Astrocyte of the cerebellum (primary cell): ENCODE results near the gene CPT1A.

Experiments used
- DNase-seq: peaks from one replicate; pipeline ENCODE4 v3.0.0-alpha.2; 2011; ENCODE audit warnings: low read depth
- H3K4me3 ChIP-seq: 2 replicates; pipeline ENCODE4 v1.5.1; 2011; ENCODE audit warnings: mild to moderate bottlenecking, low read depth, low read length, moderate library complexity
- in situ Hi-C: cut with HindIII; loops from 2 replicates; pipeline ENCODE4 v1.10.0; 2017; ENCODE audit warnings: low sequenced_read_pairs
- TF ChIP-seq, protein P1 (sequence below): IDR thresholded peaks from 2 replicates; pipeline ENCODE4 v1.5.1; 2012; ENCODE audit warnings: low read length, low read depth, moderate library complexity, mild to moderate bottlenecking; ENCODE audit errors: missing control alignments

Gene CPT1A

DNA sequence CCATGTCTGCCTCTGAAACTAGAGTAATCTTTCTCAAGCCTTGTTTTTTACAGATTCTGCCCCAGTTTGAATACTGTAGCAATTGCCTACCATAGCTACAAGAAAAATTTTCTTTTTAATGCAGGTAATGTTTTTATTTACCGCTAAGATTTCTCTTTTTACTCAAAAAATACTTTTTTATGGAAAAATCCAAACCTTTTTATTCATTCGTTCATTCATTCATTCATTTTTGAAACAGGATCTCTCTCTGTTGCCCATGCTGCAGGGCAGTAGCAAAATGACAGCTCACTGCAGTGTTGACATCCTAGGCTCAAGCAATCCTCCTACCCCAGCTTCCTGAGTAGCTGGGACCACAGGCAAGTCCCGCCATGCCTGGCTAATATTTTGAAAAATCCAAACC is 2.7 kb upstream of the CPT1A start:
- TF ChIP-seq, protein P1, sequence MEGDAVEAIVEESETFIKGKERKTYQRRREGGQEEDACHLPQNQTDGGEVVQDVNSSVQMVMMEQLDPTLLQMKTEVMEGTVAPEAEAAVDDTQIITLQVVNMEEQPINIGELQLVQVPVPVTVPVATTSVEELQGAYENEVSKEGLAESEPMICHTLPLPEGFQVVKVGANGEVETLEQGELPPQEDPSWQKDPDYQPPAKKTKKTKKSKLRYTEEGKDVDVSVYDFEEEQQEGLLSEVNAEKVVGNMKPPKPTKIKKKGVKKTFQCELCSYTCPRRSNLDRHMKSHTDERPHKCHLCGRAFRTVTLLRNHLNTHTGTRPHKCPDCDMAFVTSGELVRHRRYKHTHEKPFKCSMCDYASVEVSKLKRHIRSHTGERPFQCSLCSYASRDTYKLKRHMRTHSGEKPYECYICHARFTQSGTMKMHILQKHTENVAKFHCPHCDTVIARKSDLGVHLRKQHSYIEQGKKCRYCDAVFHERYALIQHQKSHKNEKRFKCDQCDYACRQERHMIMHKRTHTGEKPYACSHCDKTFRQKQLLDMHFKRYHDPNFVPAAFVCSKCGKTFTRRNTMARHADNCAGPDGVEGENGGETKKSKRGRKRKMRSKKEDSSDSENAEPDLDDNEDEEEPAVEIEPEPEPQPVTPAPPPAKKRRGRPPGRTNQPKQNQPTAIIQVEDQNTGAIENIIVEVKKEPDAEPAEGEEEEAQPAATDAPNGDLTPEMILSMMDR = no peak
- no peak overlapping the region for H3K4me3 ChIP-seq
- no peak for DNase-seq
- in situ Hi-C loops = no loop called here

DNA sequence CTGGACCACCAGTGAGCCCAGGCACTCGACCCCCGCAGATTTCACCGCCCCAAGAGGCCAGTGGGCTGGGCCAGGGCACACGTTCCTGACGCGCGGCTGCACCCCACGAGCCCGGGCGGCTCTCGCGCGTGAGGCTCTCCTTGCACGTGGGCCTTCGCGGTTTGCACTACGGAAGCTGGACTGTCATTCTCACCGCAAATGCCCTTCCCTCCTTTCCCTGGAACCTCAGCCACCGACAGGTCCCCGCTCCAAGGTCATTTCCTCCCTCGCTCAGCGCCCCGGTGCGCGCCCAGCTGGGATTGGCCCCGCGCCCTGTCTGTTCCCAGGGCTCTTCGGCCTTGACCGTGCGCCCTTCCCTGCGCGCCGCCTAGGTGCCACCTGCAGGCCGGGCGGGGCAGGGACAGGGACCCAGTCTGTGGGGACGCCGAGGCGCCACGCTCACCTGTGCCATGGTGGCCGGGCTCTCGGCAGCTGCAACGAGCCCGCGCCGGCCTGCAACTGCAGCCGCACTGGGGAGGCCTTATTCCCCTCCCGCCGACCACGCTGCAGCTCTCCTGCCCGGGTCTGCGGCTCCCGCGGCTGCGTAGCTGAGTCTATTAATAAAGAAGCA is 2.1 kb upstream of the CPT1A start:
- no peak for DNase-seq
- peak overlapping the region; percentile 20 for H3K4me3 ChIP-seq
- in situ Hi-C loops = no loop called here
- TF ChIP-seq, protein P1 = peak; percentile 32

DNA sequence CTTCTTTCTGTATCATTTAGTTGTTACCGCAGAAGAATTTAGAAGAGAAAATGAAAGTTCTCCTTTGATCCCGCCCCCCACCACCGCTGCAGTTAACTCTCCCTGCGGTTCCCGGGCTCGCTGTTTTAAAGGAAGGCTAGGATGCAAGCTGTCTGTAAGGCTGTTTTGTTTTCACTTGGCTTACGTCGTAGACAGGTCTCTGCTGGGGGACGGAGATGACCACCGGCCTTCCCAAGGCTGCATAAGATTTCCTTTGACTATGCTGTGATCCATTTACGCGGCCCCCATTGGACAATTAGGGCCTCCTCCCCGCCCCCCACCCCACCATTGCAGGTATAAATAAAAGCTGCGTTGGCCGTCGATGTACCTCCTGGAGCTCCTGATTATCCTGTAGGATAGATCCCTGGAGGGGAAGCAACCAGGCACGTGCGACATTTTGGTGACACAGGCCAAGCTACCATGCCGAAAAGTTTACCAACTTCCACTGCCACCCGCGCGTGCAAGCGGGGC is 1.4 kb upstream of the CPT1A start:
- in situ Hi-C loops = no loop called here
- TF ChIP-seq, protein P1 = no peak
- DNase-seq = peak; percentile 32
- peak overlapping the region; percentile 24 for H3K4me3 ChIP-seq

DNA sequence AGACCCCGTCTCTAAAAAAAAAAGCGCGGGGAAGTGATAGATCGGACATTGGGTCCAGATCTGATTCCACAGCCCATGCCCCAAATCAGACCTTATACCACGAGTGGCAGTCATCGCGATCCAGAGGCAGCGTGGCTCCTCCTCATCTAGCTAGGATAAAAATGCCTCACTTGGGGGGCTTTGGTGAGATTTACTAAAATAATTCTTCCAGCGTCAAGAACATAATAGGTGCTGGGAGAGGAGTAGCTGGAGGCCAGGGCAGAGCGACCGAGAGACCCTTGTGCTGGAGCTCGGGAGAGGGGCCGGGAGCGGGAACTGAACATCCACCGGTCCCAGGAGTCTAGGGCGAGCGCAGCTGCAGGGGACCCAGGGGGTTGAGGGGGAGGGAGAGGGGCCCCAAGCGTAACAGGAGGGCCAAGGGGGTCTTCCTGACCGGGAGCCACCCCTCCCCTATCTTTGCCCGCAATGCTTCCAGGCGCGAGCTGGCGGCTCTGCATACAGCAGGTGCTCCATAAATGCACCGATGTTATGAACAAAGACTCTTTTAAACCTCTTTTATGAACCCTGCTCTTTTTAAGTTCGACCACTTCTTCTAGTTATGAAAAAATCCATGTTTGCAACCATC is 823 bp upstream of the CPT1A start:
- H3K4me3 ChIP-seq = peak overlapping the region; percentile 24
- DNase-seq = no peak
- TF ChIP-seq, protein P1 = no peak
- in situ Hi-C loops = no loop called here

DNA sequence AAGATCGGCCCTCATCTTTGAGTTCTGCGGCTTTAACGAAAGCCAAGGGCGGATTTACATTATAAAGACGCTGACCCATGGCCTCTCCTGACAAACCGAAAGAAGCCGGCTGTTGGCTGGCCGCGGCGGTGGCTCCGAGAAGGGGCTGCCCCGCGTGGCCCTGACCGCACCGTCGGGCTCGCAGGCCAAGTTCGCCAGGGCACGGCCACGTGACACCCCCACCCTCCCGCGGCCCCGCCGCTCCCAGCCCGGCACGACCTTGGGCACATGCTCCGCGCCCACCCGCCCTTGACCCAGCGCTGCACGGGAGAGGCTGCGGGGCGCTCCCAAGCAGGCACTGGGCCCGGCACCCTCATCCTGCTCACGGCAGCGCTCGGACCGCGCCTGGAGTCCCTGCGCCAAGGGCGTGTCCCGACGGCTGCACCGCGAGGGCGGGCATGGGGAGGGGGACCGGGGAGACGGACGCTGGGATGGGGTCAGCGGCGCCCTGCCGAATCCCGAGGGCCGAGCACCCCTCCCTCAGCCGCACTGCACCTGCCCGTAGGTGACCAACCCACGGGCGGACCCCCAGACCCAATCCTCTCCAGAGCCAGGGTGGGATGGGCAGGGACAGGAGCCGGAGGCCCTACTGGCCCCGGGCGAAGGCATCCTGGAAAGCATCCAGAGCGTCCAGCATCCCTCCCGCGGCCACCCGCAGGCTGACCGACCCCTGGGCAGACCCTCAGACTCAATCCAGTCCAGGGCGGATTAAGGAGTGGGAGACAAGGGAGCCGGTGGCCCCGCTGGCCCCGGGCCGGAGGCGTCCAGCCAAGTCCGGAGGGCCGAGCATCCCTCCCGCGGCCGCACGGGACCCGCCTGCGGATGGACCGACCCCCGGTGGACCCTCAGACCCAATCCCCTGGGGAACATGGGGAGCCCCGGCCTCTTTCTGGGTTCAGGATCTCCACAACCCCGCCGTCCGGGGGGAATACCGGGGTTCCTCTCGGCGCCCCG is 759 bp downstream of the CPT1A start:
- peak overlapping the region; percentile 74 for H3K4me3 ChIP-seq
- DNase-seq = no peak
- in situ Hi-C loops = no loop called here
- TF ChIP-seq, protein P1 = no peak

DNA sequence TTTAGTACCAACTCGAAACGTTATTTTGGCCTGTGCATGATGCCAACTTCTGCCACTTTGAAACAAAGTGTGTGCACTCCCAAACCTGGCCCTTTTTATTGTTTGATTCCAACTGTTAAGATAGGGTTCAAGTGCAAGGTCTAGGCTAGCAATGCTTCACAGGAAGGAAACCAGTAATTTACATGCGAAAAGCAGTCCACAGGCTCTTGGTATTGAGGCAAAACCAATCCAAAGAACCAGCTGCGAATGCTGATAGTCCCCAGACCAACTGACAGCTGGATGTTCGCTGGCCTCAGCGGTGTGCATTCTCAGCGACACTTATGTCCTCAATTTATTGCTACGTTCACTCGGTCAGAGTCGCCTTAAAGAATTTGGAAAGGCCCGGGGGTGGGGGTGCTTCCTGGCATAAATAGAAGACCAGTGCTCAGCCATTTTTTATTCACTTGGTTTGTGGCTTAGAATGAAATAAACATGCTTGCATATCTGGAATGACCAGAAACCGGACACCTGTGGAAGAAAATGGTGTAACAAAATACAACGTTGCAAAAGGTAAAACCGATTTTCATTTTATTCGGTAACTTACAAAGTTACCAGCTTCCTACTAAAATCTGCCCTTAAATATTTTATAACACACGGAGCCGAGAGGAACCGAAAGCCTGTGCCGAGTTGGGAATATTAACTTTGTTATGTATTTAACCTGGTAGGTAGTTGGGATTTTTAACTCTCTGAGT is 1.6 kb downstream of the CPT1A start:
- DNase-seq = no peak
- in situ Hi-C loops = no loop called here
- H3K4me3 ChIP-seq = peak overlapping the region; percentile 74
- TF ChIP-seq, protein P1 = no peak
